ENCODE measurements around the gene TMEM45B. TPM values are rescaled to one million over a fixed set of nuclear protein-coding genes. Genes with fewer than 3 reads are reported as not detected.

The TMEM45B gene
- polyA plus RNA-seq, 1 donor from 2014 or later, result not detected

- Histone ChIP-seq H4K20me1 (ENCODE audit: insufficient read depth) (no peaks in the 10 kb centered on the region), H3K4me2 (ENCODE audit: low read length) (no peak overlapping the region), H3K9ac (ENCODE audit: low read length) (no peak overlapping the region), H3K9me3 (ENCODE audit: low read length) (no peaks in the 10 kb centered on the region), H3K4me3 (ENCODE audit: low read length) (no peak overlapping the region), H3K27ac (ENCODE audit: low read length) (no peak overlapping the region), H2AFZ (ENCODE audit: low read depth, low read length) (no peak overlapping the region), H3F3A (ENCODE audit: insufficient read depth, low read length, poor library complexity, severe bottlenecking) (no peaks in the 10 kb centered on the region), H3K9me2 (ENCODE audit: insufficient read depth, low read length) (no peaks in the 10 kb centered on the region), H3K27me3 (ENCODE audit: insufficient read depth, low read depth, low read length) (no peaks in the 10 kb centered on the region), H3K79me2 (replicated peaks; ENCODE audit: insufficient read depth, low read length) (no peaks in the 10 kb centered on the region), H3K36me3 (ENCODE audit: insufficient read depth, low read length) (no peaks in the 10 kb centered on the region)
- TF ChIP-seq RAD21 (conservative IDR thresholded peaks at IDR 0.05) (no peak), REST (IDR thresholded peaks at IDR 0.05; ENCODE audit: borderline replicate concordance) (no peak), EZH2 (IDR thresholded peaks at IDR 0.05; ENCODE audit: borderline replicate concordance, insufficient read depth, low read length, poor library complexity, severe bottlenecking) (no peak), TAF1 (IDR thresholded peaks at IDR 0.05; ENCODE audit: low read depth) (no peak), CTCF (IDR thresholded peaks at IDR 0.05; ENCODE audit: poor library complexity, severe bottlenecking) (no peak), POLR2AphosphoS5 (IDR thresholded peaks at IDR 0.05) (no peak), SMC3 (conservative IDR thresholded peaks at IDR 0.05; ENCODE audit: poor library complexity) (no peak), MXI1 (conservative IDR thresholded peaks at IDR 0.05; ENCODE audit: poor library complexity, severe bottlenecking) (no peak), EP300 (conservative IDR thresholded peaks at IDR 0.05; ENCODE audit: poor library complexity, severe bottlenecking) (no peak)
Measured at GRCh38 chr11:129854232-129854805, 38.7 kb downstream of the TMEM45B start.

- H3K4me2 ChIP-seq (ENCODE audit: low read length), result no peak overlapping the region
- no peaks in the 10 kb centered on the region for H3K9me2 ChIP-seq (ENCODE audit: insufficient read depth, low read length)
- no peak overlapping the region for H3K27ac ChIP-seq (ENCODE audit: low read length)
- no peaks in the 10 kb centered on the region for H3F3A ChIP-seq (ENCODE audit: insufficient read depth, low read length, poor library complexity, severe bottlenecking)
- no peaks in the 10 kb centered on the region for H3K27me3 ChIP-seq (ENCODE audit: insufficient read depth, low read depth, low read length)
- no peaks in the 10 kb centered on the region for H3K36me3 ChIP-seq (ENCODE audit: insufficient read depth, low read length)
- no peak overlapping the region for H3K4me3 ChIP-seq (ENCODE audit: low read length)
- no peaks in the 10 kb centered on the region for H3K79me2 ChIP-seq (replicated peaks; ENCODE audit: insufficient read depth, low read length)
- TF ChIP-seq TAF1 (IDR thresholded peaks at IDR 0.05; ENCODE audit: low read depth) (no peak), POLR2AphosphoS5 (IDR thresholded peaks at IDR 0.05) (no peak), MXI1 (conservative IDR thresholded peaks at IDR 0.05; ENCODE audit: poor library complexity, severe bottlenecking) (no peak), EP300 (conservative IDR thresholded peaks at IDR 0.05; ENCODE audit: poor library complexity, severe bottlenecking) (no peak)
- H4K20me1 ChIP-seq (ENCODE audit: insufficient read depth), result no peaks in the 10 kb centered on the region
- H2AFZ ChIP-seq (ENCODE audit: low read depth, low read length), result no peak overlapping the region
- H3K9ac ChIP-seq (ENCODE audit: low read length), result no peak overlapping the region
- H3K9me3 ChIP-seq (ENCODE audit: low read length), result no peaks in the 10 kb centered on the region
Measured at GRCh38 chr11:129855086-129855485, 39.4 kb downstream of the TMEM45B start.
